Pancreas (tissue), 10 donors: ENCODE results near the gene DYNC1H1. TPM values are rescaled to one million over a fixed set of nuclear protein-coding genes. Genes with fewer than 3 reads are reported as not detected.
"Not testable (repeated sequence)": the region's sequence is repeated elsewhere in the genome, so short reads cannot be mapped to it uniquely, and the experiment has no call there.

Experiments
- ATAC-seq, 4 donors: fragments of 200-7000 bp; cut with Tn5 transposase; one replicate each; pipeline versions ENCODE4 v1.8.0 to v1.9.1; 2020; ENCODE audit warnings: mild to moderate bottlenecking in 4 of 4, moderate library complexity in 4 of 4
- DNase-seq, 6 donors: peaks; one replicate each; pipeline ENCODE4 v3.0.0-alpha.2; 2020
- FAIRE-seq: peaks from 2 replicates; lab custom pipeline; 2012; peaks lifted over from hg19 to GRCh38; lab: Jason Lieb, UNC
- H3K27ac ChIP-seq, 4 donors: fragments of 200-600 bp; sonication (generic); 1 replicate in 3 of 4; 2 replicates in 1 of 4; pipeline versions ENCODE4 v1.5.0 to v1.8.0; 2020
- H3K27me3 ChIP-seq, 4 donors: fragments of 200-600 bp; one replicate each; pipeline ENCODE4 v1.8.0; 2021
- H3K36me3 ChIP-seq, 3 donors: fragments of 200-600 bp; sonication (generic) in 1 of 3; one replicate each; pipeline versions ENCODE4 v1.5.0 to v1.8.0; 2020 to 2021
- H3K4me1 ChIP-seq, 3 donors: fragments of 200-600 bp; one replicate each; pipeline ENCODE4 v1.8.0; 2021
- H3K4me3 ChIP-seq, 4 donors: fragments of 200-600 bp; sonication (generic) in 2 of 4; one replicate each; pipeline versions ENCODE4 v1.5.0 to v1.8.0; 2020 to 2021
- H3K9me3 ChIP-seq, 4 donors: fragments of 200-600 bp; one replicate each; pipeline ENCODE4 v1.8.0; 2021
- CTCF ChIP-seq, 4 donors: fragments of 200-600 bp; sonication (generic) in 3 of 4; IDR thresholded peaks; one replicate each; pipeline versions ENCODE4 v1.5.0 to v1.8.0; 2021; ENCODE audit warnings: antibody characterized with exemption in 4 of 4
- WGBS, 2 donors: extraction: QIAGEN DNeasy Blood & Tissue Kit; methylation state at CpG; one replicate each; pipeline ENCODE4 v1.1.7; 2013; 5-methylcytosine and 5-hydroxymethylcytosine counted together
- intact Hi-C, 3 donors: fragments of 100-400 bp; cut with DNase I; formaldehyde crosslinking; loops; one replicate each; pipeline versions ENCODE4 v1.11.1 to v1.14.2; 2022
- polyA plus RNA-seq, 2 donors: library from polyadenylated mRNA; stranded (reverse); fragments of 200-250 nt; gene quantifications; one replicate each; pipeline ENCODE4 v1.2.3, GENCODE V29; 2013
- total RNA-seq, 6 donors: library from RNA; stranded (reverse); fragmentation: NEBNext Ultra II Directional in 4 of 6; extraction: Animal tissue kit (Norgen Biotek cat#: 25700) in 4 of 6; gene quantifications; one replicate each; pipeline versions ENCODE4 v1.2.1 to v1.2.4, GENCODE V29; 2021 to 2023
- donor health status: healthy with polysubstance abuse.
- donor health status: DM: no; HTN: no; CAD: no; lungs with moderate emphysema.
- donor health status: DM: no; HTN: no; CAD: no.
- donor health status: control.
- donor health status: control.
- donor health status: Bipolar disorder and iron deficiency.
- donor health status: DM: yes; HTN: yes; CAD: no.
- donor health status: DM: no; HTN: no; CAD: no.
- donor health status: DM: no; HTN: no; CAD: no.
- donor health status: DM: yes; HTN: yes; CAD: no.

Gene DYNC1H1
- total and polyA plus RNA-seq, 8 donors: 95.7 to 215 (median 132) TPM

DNA sequence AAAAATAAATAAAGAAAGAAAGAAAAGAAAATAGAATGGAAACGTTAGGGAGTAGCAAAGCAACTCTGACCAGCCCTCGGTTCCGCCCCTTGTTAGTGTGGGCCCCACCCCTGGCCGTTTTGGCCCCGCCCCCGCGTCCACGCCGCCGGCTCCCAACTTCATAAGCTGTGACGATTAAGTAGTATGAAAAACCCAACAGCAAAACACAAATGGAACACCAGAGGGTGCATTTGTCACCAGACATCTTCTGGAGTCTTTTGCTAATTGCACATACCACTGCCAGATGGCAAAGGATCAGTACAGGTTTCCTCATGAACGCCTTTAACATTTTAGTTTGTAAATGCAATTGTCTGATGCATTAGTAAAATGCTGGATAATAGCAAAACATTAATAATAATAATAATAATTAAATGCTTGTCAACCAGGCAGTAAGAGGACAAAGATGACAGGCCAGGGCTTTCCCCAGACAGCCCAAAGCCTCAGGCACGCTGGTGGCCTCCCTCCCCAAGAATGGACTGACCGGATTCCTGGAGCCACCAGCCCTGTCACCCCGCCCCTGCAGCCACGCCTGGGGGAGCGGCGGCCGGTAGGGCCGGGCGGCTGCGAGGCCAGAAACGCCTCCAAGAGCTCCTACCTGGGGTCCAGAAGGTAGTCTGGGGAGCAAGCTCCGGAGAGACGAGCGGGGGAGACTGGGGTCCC lies 98.9 kb downstream of the DYNC1H1 start:
- TF ChIP-seq CTCF (IDR thresholded peaks at IDR 0.05): peak in 3 of 4 donors; percentile 19 to 36 (median 32)
- WGBS, 2 donors: 14% methylated on average over 26 of the region's 26 CpGs
- intact Hi-C loops: no loop called here
- H3K36me3 ChIP-seq: no peaks in the 10 kb centered on the region
- H3K4me1 ChIP-seq: peaks cover 0 to 6% (median 0%) of the 10 kb centered on the region in 3 donors
- H3K4me3 ChIP-seq: peak overlapping the region in 1 of 4 donors; percentile 3
- peak overlapping the region; percentile 22 to 63 (median 40) for H3K27ac ChIP-seq
- peak; percentile 94 to 98 (median 97) for ATAC-seq
- H3K27me3 ChIP-seq: no peaks in the 10 kb centered on the region
- FAIRE-seq: peak; percentile 95
- no peaks in the 10 kb centered on the region for H3K9me3 ChIP-seq
- peak; percentile 83 to 93 (median 90) for DNase-seq

DNA sequence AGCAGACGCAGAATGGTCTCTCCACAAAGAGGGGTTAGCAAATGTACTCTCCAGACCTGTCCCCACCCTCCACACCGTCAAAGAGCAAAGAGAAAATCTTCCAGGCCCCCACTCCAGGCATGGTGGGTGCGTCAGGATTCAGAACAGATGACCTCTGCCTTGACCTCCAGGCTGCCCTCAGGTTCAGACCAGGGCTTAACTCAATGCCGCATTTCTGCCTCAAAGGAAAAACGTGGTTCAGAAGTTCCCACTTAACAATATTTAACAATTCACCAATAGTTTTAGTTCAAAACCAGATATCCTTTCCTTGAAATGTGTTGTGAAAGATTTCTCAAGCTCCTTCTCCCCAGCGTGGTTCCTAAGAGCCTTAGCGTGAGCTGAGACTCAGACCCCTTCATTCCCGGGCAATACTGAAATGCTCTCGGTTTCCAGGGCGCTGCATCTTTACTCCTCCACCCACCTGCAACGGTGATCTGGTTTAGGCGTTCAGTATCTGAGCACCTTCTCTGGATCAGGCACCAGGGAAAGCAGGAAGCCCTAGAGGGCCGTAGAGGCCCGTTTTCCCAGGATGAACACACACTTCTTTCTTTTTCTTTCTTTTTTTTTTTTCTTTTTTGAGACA lies 99.5 kb downstream of the DYNC1H1 start:
- Histone ChIP-seq H3K9me3 (no peaks in the 10 kb centered on the region), H3K36me3 (no peaks in the 10 kb centered on the region), H3K27me3 (no peaks in the 10 kb centered on the region), H3K4me3 (no peak overlapping the region), H3K4me1 (peaks cover 0 to 6% (median 0%) of the 10 kb centered on the region in 3 donors), H3K27ac (peak overlapping the region; percentile 22 to 63 (median 40))
- no peak for TF ChIP-seq CTCF (IDR thresholded peaks at IDR 0.05)
- ATAC-seq: peak in 1 of 4 donors; percentile 7
- intact Hi-C loops: no loop called here
- FAIRE-seq: no peak
- 76 to 84% methylated on average over 14 of the region's 14 CpGs for WGBS, 2 donors
- DNase-seq: no peak

- H3K9me3 ChIP-seq, H3K36me3 ChIP-seq, H3K27me3 ChIP-seq, ATAC-seq, FAIRE-seq, DNase-seq, H3K4me1 ChIP-seq, intact Hi-C loops, H3K27ac ChIP-seq, H3K4me3 ChIP-seq: not testable (repeated sequence)
- 77 to 79% methylated on average over 8 of the region's 8 CpGs for WGBS, 2 donors
Observed at GRCh38 chr14:102064590-102064989, 100.2 kb downstream of the DYNC1H1 start.

- no peaks in the 10 kb centered on the region for H3K27me3 ChIP-seq
- H3K4me1 ChIP-seq: peaks cover 0 to 6% (median 0%) of the 10 kb centered on the region in 3 donors
- no peaks in the 10 kb centered on the region for H3K36me3 ChIP-seq
- FAIRE-seq (no peak), DNase-seq (no peak), ATAC-seq (no peak)
- TF ChIP-seq CTCF (IDR thresholded peaks at IDR 0.05): no peak
- H3K4me3 ChIP-seq: no peak overlapping the region
- no peaks in the 10 kb centered on the region for H3K9me3 ChIP-seq
- WGBS, 2 donors: 87% methylated on average over 12 of the region's 12 CpGs
- no peak overlapping the region for H3K27ac ChIP-seq
- intact Hi-C loops: no loop called here
Observed at GRCh38 chr14:102066041-102066451, 101.7 kb downstream of the DYNC1H1 start.

DNA sequence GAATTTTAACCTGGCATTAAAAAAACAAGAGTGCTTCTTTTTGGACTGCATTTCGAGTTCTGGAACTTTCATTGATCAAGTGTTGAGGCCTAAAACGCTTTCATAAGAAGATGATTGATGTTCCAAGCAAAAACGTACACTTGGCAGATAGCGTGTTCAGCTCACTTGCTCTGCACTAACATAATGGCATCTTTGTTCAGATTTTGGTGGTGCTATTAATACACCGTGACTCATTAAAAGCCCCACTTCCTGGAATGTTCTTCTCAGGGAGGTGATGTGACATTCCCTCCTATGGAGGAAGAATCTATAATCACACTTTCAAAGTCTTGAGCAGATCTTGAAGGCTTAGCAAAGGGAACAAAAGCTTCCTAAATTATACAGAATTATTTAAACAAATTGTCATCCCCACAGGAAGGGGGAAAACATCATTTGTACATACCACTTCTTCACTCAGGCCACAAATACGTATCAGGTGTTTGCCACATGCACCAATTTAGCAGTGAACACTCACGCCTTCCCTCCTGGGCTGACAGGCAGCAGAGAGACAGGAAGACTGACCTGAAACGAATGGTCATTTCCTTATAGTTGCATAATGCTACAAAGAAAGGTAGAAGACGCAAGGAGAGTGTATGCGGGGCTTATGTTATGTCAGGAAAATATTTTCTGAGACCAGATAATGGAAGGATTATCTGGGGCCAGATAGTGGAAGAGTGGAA lies 107.1 kb downstream of the DYNC1H1 start:
- WGBS, 2 donors: 57 to 62% methylated on average over 10 of the region's 10 CpGs
- no peak overlapping the region for H3K4me3 ChIP-seq
- no peaks in the 10 kb centered on the region for H3K27me3 ChIP-seq
- no peak for TF ChIP-seq CTCF (IDR thresholded peaks at IDR 0.05)
- H3K36me3 ChIP-seq: no peaks in the 10 kb centered on the region
- ATAC-seq (peak; percentile 70 to 89 (median 85)), FAIRE-seq (no peak), DNase-seq (peak in 2 of 6 donors; percentile 34 to 36)
- H3K27ac ChIP-seq: peak overlapping the region; percentile 57 to 82 (median 78)
- H3K9me3 ChIP-seq: no peaks in the 10 kb centered on the region
- intact Hi-C loops: no loop called here
- no peaks in the 10 kb centered on the region for H3K4me1 ChIP-seq
